Prostate gland (tissue), 2 donors: ENCODE data around the gene PABPC1L. TPM values are rescaled to one million over a fixed set of nuclear protein-coding genes. Genes with fewer than 3 reads are reported as not detected.

Source experiments
- DNase-seq: peaks from one replicate; pipeline ENCODE4 v3.0.0-alpha.2; 2019; ENCODE audit warnings: low spot score
- H3K27ac ChIP-seq, 2 donors: fragments of 200-600 bp; sonication (generic); 2 replicates each; pipeline ENCODE4 v1.5.1; 2017 to 2019
- H3K27me3 ChIP-seq: fragments of 200-600 bp; sonication (generic); replicated peaks from 2 replicates; pipeline ENCODE4 v1.5.1; 2019; ENCODE audit not compliant: insufficient read depth
- H3K36me3 ChIP-seq, 2 donors: fragments of 200-600 bp; sonication (generic); 1 replicate in 1 of 2; 2 replicates in 1 of 2; pipeline versions ENCODE4 v1.5.1 to v1.8.1; 2017 to 2019
- H3K4me1 ChIP-seq: fragments of 200-600 bp; sonication (generic); replicated peaks from 2 replicates; pipeline ENCODE4 v1.5.1; 2019
- H3K4me3 ChIP-seq, 2 donors: fragments of 200-600 bp; sonication (generic); 2 replicates each; pipeline ENCODE4 v1.5.1; 2017 to 2019
- H3K9me3 ChIP-seq: fragments of 200-600 bp; sonication (generic); 2 replicates; pipeline ENCODE4 v1.5.1; 2017
- CTCF ChIP-seq, 4 experiments: fragments of 200-600 bp in 2 of 4; fragments of 450-650 bp in 2 of 4; sonication (generic) in 2 of 4; IDR thresholded peaks; 1 replicate in 3 of 4; 2 replicates in 1 of 4; pipeline ENCODE4 v1.5.1; 2016 to 2019; ENCODE audit warnings: antibody characterized with exemption in 4 of 4, mild to moderate bottlenecking in 2 of 4, moderate library complexity in 2 of 4
- POLR2A ChIP-seq: fragments of 450-650 bp; IDR thresholded peaks from one replicate; pipeline ENCODE4 v1.6.1; 2016; ENCODE audit warnings: antibody characterized with exemption, mild to moderate bottlenecking
- POLR2AphosphoS5 ChIP-seq: sonication (generic); formaldehyde crosslinking; IDR thresholded peaks from one replicate; pipeline ENCODE4 v1.6.1; 2017; ENCODE audit warnings: antibody characterized with exemption
- WGBS: methylation state at CpG from one replicate; pipeline ENCODE4 v1.1.5; 2018; 5-methylcytosine and 5-hydroxymethylcytosine counted together
- intact Hi-C: fragments of 100-400 bp; cut with DNase I; formaldehyde crosslinking; loops from one replicate; pipeline ENCODE4 v1.14.2; 2022
- total RNA-seq, 2 donors: library from RNA; depleted of rRNA; stranded (reverse); fragments of >200 nt; gene quantifications; one replicate each; pipeline ENCODE4 v1.1.0, GENCODE V29; 2016

The PABPC1L gene
- total RNA-seq, 2 donors from 2014 or later: 35.6 to 48.9 TPM

GRCh38 chr20:44967207-44967807 lies 57.4 kb downstream of the PABPC1L start:
- Histone ChIP-seq H3K4me3 (peak overlapping the region; percentile 65 to 82), H3K27ac (peak overlapping the region; percentile 80 to 84), H3K27me3 (no peaks in the 10 kb centered on the region), H3K36me3 (no peaks in the 10 kb centered on the region), H3K9me3 (no peaks in the 10 kb centered on the region), H3K4me1 (peaks cover 6% of the 10 kb centered on the region)
- DNase-seq: no peak
- WGBS: 54% methylated on average over 5 of the region's 5 CpGs
- intact Hi-C loops: loop anchor here (5.0 kb wide), 1 partner anchor 80 kb away; the partner anchor contains the start of gene YWHAB
- peak; percentile 8 for TF ChIP-seq POLR2AphosphoS5
- no peak for TF ChIP-seq CTCF (IDR thresholded peaks at IDR 0.05)
- no peak for TF ChIP-seq POLR2A

- intact Hi-C loops: loop anchor here (5.0 kb wide), 1 partner anchor 82 kb away; the partner anchor contains the start of gene YWHAB
- H3K36me3 ChIP-seq: no peaks in the 10 kb centered on the region
- no peak overlapping the region for H3K27ac ChIP-seq
- no peak for DNase-seq
- no peak overlapping the region for H3K4me3 ChIP-seq
- 59% methylated on average over 3 of the region's 3 CpGs for WGBS
- H3K27me3 ChIP-seq: no peaks in the 10 kb centered on the region
- H3K4me1 ChIP-seq: peaks cover 6% of the 10 kb centered on the region
- TF ChIP-seq CTCF (IDR thresholded peaks at IDR 0.05) (no peak), POLR2A (no peak), POLR2AphosphoS5 (no peak)
- H3K9me3 ChIP-seq: no peaks in the 10 kb centered on the region
Measured at GRCh38 chr20:44969300-44969894, 59.5 kb downstream of the PABPC1L start.

GRCh38 chr20:44970243-44970757 lies 60.4 kb downstream of the PABPC1L start:
- intact Hi-C loops: no loop called here
- no peaks in the 10 kb centered on the region for H3K9me3 ChIP-seq
- no peaks in the 10 kb centered on the region for H3K36me3 ChIP-seq
- TF ChIP-seq POLR2A (no peak), POLR2AphosphoS5 (no peak), CTCF (IDR thresholded peaks at IDR 0.05) (no peak)
- peaks cover 6% of the 10 kb centered on the region for H3K4me1 ChIP-seq
- WGBS: 13% methylated on average over 1 of the region's 1 CpG
- DNase-seq: no peak
- H3K27ac ChIP-seq: no peak overlapping the region
- H3K27me3 ChIP-seq: no peaks in the 10 kb centered on the region
- H3K4me3 ChIP-seq: no peak overlapping the region

- no peak for DNase-seq
- Histone ChIP-seq H3K4me3 (no peak overlapping the region), H3K4me1 (no peaks in the 10 kb centered on the region), H3K27me3 (no peaks in the 10 kb centered on the region), H3K36me3 (no peaks in the 10 kb centered on the region), H3K9me3 (no peaks in the 10 kb centered on the region), H3K27ac (no peak overlapping the region)
- TF ChIP-seq CTCF (IDR thresholded peaks at IDR 0.05): no peak
- peak; percentile 13 for TF ChIP-seq POLR2AphosphoS5
- no peak for TF ChIP-seq POLR2A
- intact Hi-C loops: no loop called here
- WGBS: 8% methylated on average over 2 of the region's 2 CpGs
Measured at GRCh38 chr20:44973053-44973452, 63.2 kb downstream of the PABPC1L start.

- Histone ChIP-seq H3K4me1 (no peaks in the 10 kb centered on the region), H3K9me3 (no peaks in the 10 kb centered on the region), H3K4me3 (no peak overlapping the region), H3K27me3 (no peaks in the 10 kb centered on the region), H3K36me3 (no peaks in the 10 kb centered on the region), H3K27ac (no peak overlapping the region)
- WGBS: 92% methylated on average over 4 of the region's 4 CpGs
- DNase-seq: no peak
- no peak for TF ChIP-seq POLR2AphosphoS5
- TF ChIP-seq POLR2A: no peak
- TF ChIP-seq CTCF (IDR thresholded peaks at IDR 0.05): no peak
- intact Hi-C loops: no loop called here
Measured at GRCh38 chr20:44976698-44977097, 66.8 kb downstream of the PABPC1L start.
